ENCODE data around the gene RFX5. TPM values are rescaled to one million over a fixed set of nuclear protein-coding genes. Genes with fewer than 3 reads are reported as not detected.

Gene RFX5
- total RNA-seq, 6 experiments from 2014 or later, result 9.8 to 23.0 (median 16.8) TPM

DNA sequence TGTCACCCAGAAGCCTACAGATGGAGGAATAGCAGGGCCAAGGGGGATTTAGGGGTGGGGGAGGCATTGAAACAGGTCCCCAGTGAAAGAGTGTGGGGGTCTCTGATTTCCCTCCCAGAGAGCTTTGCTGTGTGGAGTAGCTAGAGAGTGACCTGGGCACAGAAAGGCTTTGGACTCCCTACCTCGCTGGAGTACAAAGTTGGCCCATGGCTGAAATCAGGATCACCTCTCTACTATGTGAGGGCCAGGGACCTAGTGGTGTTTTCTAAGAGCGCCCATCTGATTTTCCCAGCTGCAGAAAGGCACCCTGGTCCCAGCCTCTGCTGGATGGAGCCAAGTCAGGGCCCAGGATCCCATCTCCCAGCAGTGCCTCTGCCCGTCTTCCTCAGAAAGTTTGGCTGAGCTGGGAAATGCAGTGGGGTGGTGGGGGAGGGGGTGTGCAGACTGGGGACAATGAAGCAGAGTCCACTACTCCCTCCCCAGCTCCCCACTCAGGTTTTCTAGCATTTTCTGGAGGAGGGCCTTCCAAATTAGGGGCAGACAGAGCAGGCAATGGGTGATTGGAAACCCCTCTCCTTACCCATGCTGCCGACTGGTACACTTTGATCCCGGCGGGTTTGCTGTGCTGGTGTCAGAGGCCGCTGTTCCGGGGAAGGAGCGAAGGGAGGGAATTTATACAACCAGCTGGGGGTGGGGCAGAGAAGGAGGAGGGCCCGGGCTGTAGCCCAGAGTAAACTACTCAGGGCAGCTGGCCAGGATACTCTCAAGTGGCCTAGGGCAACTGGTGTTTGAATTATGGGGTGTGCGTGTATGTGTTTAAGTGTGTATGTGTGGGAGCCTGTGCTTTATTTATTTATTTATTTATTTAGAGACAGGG lies 25.2 kb upstream of the RFX5 start, which contains the start of gene SELENBP1:
Gene SELENBP1 (minus strand): TSS at position 648 of the 877 bp plus-strand sequence. CDS start 64 bp downstream, at position 584.
- WGBS (ENCODE audit: insufficient coverage, low coverage, low lambda C conversion rate, missing lambda C conversion rate), result 7% methylated on average over 8 of the region's 11 CpGs
- peak; percentile 76 to 82 (median 78) for ATAC-seq

DNA sequence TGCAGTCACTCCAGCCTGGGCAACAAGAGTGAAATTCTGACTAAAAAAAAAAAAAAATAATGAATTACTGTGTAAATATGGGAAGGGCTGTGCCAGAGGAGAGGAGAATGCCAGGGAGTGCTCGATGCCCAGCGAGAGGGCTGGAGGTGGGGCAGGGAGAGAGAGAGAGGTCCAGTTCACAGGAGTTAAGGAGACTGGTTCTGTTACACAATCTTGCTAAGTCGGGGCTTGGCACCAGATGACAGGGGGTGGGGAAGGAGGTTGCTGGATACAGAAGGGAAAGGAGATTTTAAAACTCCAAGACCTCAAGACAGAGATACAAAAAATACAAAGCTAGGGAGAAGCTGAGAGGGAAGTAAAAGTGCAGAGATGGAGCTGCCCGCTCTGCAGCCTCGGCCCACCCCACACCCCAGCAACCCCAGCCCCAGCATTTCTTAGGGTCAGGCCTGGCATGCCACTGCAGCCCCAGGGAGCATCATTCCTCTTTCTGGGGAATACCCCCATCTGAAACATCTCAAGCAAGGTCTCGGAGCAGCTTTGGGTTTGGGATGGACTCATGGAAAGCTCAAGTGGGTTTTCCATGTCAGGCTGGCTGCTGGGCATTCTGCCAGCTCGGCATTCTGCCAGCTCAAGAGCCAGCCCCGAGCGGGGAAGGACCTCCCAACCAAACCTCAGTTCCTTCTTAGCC lies 24.5 kb upstream of the RFX5 start:
- TF ChIP-seq, protein P1, sequence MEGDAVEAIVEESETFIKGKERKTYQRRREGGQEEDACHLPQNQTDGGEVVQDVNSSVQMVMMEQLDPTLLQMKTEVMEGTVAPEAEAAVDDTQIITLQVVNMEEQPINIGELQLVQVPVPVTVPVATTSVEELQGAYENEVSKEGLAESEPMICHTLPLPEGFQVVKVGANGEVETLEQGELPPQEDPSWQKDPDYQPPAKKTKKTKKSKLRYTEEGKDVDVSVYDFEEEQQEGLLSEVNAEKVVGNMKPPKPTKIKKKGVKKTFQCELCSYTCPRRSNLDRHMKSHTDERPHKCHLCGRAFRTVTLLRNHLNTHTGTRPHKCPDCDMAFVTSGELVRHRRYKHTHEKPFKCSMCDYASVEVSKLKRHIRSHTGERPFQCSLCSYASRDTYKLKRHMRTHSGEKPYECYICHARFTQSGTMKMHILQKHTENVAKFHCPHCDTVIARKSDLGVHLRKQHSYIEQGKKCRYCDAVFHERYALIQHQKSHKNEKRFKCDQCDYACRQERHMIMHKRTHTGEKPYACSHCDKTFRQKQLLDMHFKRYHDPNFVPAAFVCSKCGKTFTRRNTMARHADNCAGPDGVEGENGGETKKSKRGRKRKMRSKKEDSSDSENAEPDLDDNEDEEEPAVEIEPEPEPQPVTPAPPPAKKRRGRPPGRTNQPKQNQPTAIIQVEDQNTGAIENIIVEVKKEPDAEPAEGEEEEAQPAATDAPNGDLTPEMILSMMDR (IDR thresholded peaks at IDR 0.05), result no peak
- no peak for TF ChIP-seq POLR2A (IDR thresholded peaks at IDR 0.05)
- peaks cover 0 to 25% (median 8%) of the 10 kb centered on the region in 4 donors for H3K36me3 ChIP-seq
- DNase-seq, result peak; percentile 57 to 86 (median 82)
- peak overlapping the region; percentile 71 to 81 (median 80) for H3K27ac ChIP-seq
- 12% methylated on average over 5 of the region's 9 CpGs for WGBS (ENCODE audit: insufficient coverage, low coverage, low lambda C conversion rate, missing lambda C conversion rate)
- H3K4me3 ChIP-seq, result peak overlapping the region; percentile 44 to 82 (median 75)
- no peaks in the 10 kb centered on the region for H3K9me3 ChIP-seq
- intact Hi-C loops (cut with DNase I), result no loop called here
- peaks cover 0 to 55% (median 21%) of the 10 kb centered on the region in 4 donors for H3K4me1 ChIP-seq
- ATAC-seq, result peak; percentile 41 to 67 (median 55)
- H3K27me3 ChIP-seq, result no peaks in the 10 kb centered on the region

More for the DNA sequence above, 25.2 kb upstream of the RFX5 start, which contains the start of gene SELENBP1:
- Histone ChIP-seq H3K27ac (peak within 1 kb of the TSS; percentile 71 to 81 (median 80)), H3K9me3 (no peaks in the 10 kb centered on the region), H3K27me3 (no peaks in the 10 kb centered on the region), H3K4me1 (peaks cover 0 to 50% (median 21%) of the 10 kb centered on the region in 4 donors), H3K36me3 (peaks cover 0 to 17% (median 4%) of the 10 kb centered on the region in 4 donors), H3K4me3 (peak within 1 kb of the TSS; percentile 44 to 82 (median 75))
- intact Hi-C loops (cut with DNase I), result no loop called here
- peak; percentile 98 for TF ChIP-seq POLR2A (IDR thresholded peaks at IDR 0.05)
- TF ChIP-seq, protein P1 (IDR thresholded peaks at IDR 0.05), result no peak
- DNase-seq, result peak; percentile 88 to 97 (median 92)

DNA sequence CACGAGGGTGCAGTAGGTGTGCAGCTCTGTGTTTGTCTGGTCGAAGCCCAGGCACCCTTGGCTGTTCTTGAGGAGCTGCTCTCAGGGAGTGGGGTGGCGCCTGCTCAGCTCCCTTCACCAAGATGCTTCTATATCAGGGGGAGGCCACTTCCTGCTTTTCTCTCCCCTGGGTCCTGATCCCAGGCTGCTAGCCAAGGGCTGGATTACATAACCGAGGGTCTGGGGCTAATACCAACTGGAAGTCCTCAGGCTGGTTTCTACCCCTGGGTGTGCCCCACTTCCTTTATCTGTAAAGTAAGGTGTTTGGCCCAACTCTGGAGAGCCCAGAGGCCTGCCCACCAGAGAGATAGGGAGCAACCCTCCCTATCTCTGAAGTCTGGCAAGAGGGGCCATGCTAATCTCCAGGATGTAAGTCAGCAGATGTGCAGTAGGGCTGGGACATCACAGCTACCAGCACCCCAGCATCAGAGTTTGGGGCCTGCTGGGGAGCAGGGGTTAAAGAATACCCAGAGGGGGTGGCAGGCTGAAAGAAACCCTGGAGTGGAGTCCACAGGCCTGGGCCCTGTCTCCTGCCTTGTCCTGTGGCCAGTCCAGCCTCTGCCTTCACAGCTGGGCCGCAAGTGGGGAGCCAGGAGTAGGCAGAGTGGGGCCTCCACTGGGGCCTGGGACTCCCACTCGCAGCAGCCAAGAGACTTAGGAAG lies 23.3 kb upstream of the RFX5 start:
- Histone ChIP-seq H3K4me1 (peaks cover 0 to 55% (median 21%) of the 10 kb centered on the region in 4 donors), H3K4me3 (peak overlapping the region in 2 of 3 donors; percentile 75 to 82), H3K9me3 (no peaks in the 10 kb centered on the region), H3K36me3 (peaks cover 0 to 37% (median 14%) of the 10 kb centered on the region in 4 donors), H3K27ac (peak overlapping the region; percentile 10 to 81 (median 80)), H3K27me3 (no peaks in the 10 kb centered on the region)
- no peak for DNase-seq
- ATAC-seq, result no peak
- TF ChIP-seq, protein P1 (IDR thresholded peaks at IDR 0.05), result no peak
- TF ChIP-seq POLR2A (IDR thresholded peaks at IDR 0.05), result no peak
- WGBS (ENCODE audit: insufficient coverage, low coverage, low lambda C conversion rate, missing lambda C conversion rate), result 39% methylated on average over 3 of the region's 6 CpGs
- intact Hi-C loops (cut with DNase I), result no loop called here

DNA sequence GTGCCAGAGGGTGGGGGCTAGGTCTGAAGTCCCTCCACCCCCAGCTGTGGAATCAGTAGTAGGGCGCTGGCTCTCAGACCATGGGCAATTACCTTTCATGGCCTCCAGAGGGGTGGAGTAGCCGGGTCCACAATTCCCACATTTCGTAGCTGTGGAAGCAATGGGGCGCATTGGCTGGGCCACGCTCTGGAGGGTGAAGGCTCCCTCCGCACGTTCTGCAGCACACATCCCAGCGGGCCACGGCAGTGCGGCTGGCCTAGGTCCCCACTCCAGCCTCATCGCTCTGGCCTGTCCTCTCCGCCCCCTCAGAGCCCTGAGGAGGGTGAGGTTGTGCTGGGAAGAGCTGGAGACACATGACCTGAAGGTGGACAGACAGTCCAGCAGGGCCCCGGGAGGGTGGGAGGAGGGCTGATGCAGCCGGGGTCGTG lies 22.6 kb upstream of the RFX5 start:
- intact Hi-C loops (cut with DNase I), result no loop called here
- peaks cover 0 to 55% (median 21%) of the 10 kb centered on the region in 4 donors for H3K4me1 ChIP-seq
- no peaks in the 10 kb centered on the region for H3K9me3 ChIP-seq
- TF ChIP-seq, protein P1 (IDR thresholded peaks at IDR 0.05), result no peak
- TF ChIP-seq POLR2A (IDR thresholded peaks at IDR 0.05), result no peak
- no peaks in the 10 kb centered on the region for H3K27me3 ChIP-seq
- DNase-seq (no peak), ATAC-seq (no peak)
- 69% methylated on average over 5 of the region's 15 CpGs for WGBS (ENCODE audit: insufficient coverage, low coverage, low lambda C conversion rate, missing lambda C conversion rate)
- H3K27ac ChIP-seq, result peak overlapping the region in 2 of 3 donors; percentile 10 to 81
- H3K4me3 ChIP-seq, result no peak overlapping the region
- H3K36me3 ChIP-seq, result peaks cover 0 to 44% (median 17%) of the 10 kb centered on the region in 4 donors
